ENCODE measurements around the gene USP1.

The USP1 gene

GRCh38 chr1:62436466-62437272 lies at the start of gene USP1:
USP1 (plus strand) TSS chr1:62437049; CDS start chr1:62439868, 2,819 bp downstream.
- DNase-seq (ENCODE audit: low read depth) = peak; percentile 100

- peak; percentile 11 for DNase-seq (ENCODE audit: low read depth)
Measured at GRCh38 chr1:62389531-62389930, 47.3 kb upstream of the USP1 start.

GRCh38 chr1:62390071-62390470 lies 46.8 kb upstream of the USP1 start:
- DNase-seq (ENCODE audit: low read depth) = no peak

- DNase-seq (ENCODE audit: low read depth) = peak; percentile 4
Measured at GRCh38 chr1:62391369-62391971, 45.4 kb upstream of the USP1 start.

GRCh38 chr1:62392951-62393350 lies 43.9 kb upstream of the USP1 start:
- DNase-seq (ENCODE audit: low read depth) = no peak

- DNase-seq (ENCODE audit: low read depth) = no peak
Measured at GRCh38 chr1:62394646-62395045, 42.2 kb upstream of the USP1 start.

GRCh38 chr1:62395291-62395690 lies 41.6 kb upstream of the USP1 start:
- no peak for DNase-seq (ENCODE audit: low read depth)

- no peak for DNase-seq (ENCODE audit: low read depth)
Measured at GRCh38 chr1:62396871-62397270, 40.0 kb upstream of the USP1 start.

- DNase-seq (ENCODE audit: low read depth) = no peak
Measured at GRCh38 chr1:62397301-62397700, 39.5 kb upstream of the USP1 start.

- DNase-seq (ENCODE audit: low read depth) = peak; percentile 51
Measured at GRCh38 chr1:62398377-62398776, 38.5 kb upstream of the USP1 start.

GRCh38 chr1:62401034-62401760 lies 35.7 kb upstream of the USP1 start:
- DNase-seq (ENCODE audit: low read depth) = no peak

- no peak for DNase-seq (ENCODE audit: low read depth)
Measured at GRCh38 chr1:62405247-62405646, 31.6 kb upstream of the USP1 start.

GRCh38 chr1:62406576-62406975 lies 30.3 kb upstream of the USP1 start:
- no peak for DNase-seq (ENCODE audit: low read depth)

GRCh38 chr1:62407398-62408009 lies 29.3 kb upstream of the USP1 start:
- peak; percentile 42 for DNase-seq (ENCODE audit: low read depth)

- no peak for DNase-seq (ENCODE audit: low read depth)
Measured at GRCh38 chr1:62415687-62416086, 21.2 kb upstream of the USP1 start.

- DNase-seq (ENCODE audit: low read depth) = no peak
Measured at GRCh38 chr1:62417351-62417999, 19.4 kb upstream of the USP1 start.

GRCh38 chr1:62420214-62420613 lies 16.6 kb upstream of the USP1 start:
- DNase-seq (ENCODE audit: low read depth) = no peak

GRCh38 chr1:62423580-62424242 lies 13.1 kb upstream of the USP1 start:
- DNase-seq (ENCODE audit: low read depth) = no peak

GRCh38 chr1:62424411-62424810 lies 12.4 kb upstream of the USP1 start:
- DNase-seq (ENCODE audit: low read depth) = no peak

GRCh38 chr1:62425041-62425440 lies 11.8 kb upstream of the USP1 start:
- no peak for DNase-seq (ENCODE audit: low read depth)

GRCh38 chr1:62426237-62426636 lies 10.6 kb upstream of the USP1 start:
- DNase-seq (ENCODE audit: low read depth) = no peak

- DNase-seq (ENCODE audit: low read depth) = no peak
Measured at GRCh38 chr1:62426794-62427193, 10.1 kb upstream of the USP1 start.

Measured in iris pigment epithelial cell (primary cell).